G401 (cell line): ENCODE data around the gene FLOT2. TPM values are rescaled to one million over a fixed set of nuclear protein-coding genes. Genes with fewer than 3 reads are reported as not detected.
"Not testable (repeated sequence)": the region's sequence is repeated elsewhere in the genome, so short reads cannot be mapped to it uniquely, and the experiment has no call there.

Source experiments
- DNase-seq: peaks from one replicate; pipeline ENCODE4 v3.0.0-alpha.2; 2015; ENCODE audit warnings: low spot score
- in situ Hi-C: cut with HindIII; loops from 2 replicates; pipeline ENCODE4 v1.10.0; 2016; ENCODE audit warnings: low sequenced_read_pairs, mixed read lengths
- total RNA-seq: library from RNA; depleted of rRNA; stranded (reverse); fragments of >200 nt; shearing (Covaris generic); gene quantifications from 2 replicates; pipeline ENCODE4 v1.2.3, GENCODE V29; 2014; rRNA removed

FLOT2 gene
- total RNA-seq, result 57.5 and 59.7 TPM in 2 replicates

- peak; percentile 69 for DNase-seq
- in situ Hi-C loops, result no loop called here
These were observed at the start of gene FLOT2 for GRCh38 chr17:28896884-28897768. Gene FLOT2 (minus strand): TSS chr17:28897733. CDS start chr17:28897574, 159 bp downstream.

- no peak for DNase-seq
- in situ Hi-C loops, result no loop called here
These were observed 48.7 kb upstream of the FLOT2 start for GRCh38 chr17:28946239-28946638.

GRCh38 chr17:28944862-28945741 is 47.6 kb upstream of the FLOT2 start:
- in situ Hi-C loops, result no loop called here
- DNase-seq, result peak; percentile 75

GRCh38 chr17:28944343-28944742 is 46.8 kb upstream of the FLOT2 start:
- no peak for DNase-seq
- in situ Hi-C loops, result no loop called here

GRCh38 chr17:28942925-28943324 is 45.4 kb upstream of the FLOT2 start:
- in situ Hi-C loops, result no loop called here

GRCh38 chr17:28941251-28941650 is 43.7 kb upstream of the FLOT2 start:
- in situ Hi-C loops, result no loop called here
- no peak for DNase-seq

More at GRCh38 chr17:28942925-28943324, 45.4 kb upstream of the FLOT2 start:
- DNase-seq, result no peak

GRCh38 chr17:28940675-28941074 is 43.1 kb upstream of the FLOT2 start:
- peak; percentile 26 for DNase-seq
- in situ Hi-C loops, result no loop called here

- in situ Hi-C loops, result no loop called here
- no peak for DNase-seq
These were observed 42.6 kb upstream of the FLOT2 start for GRCh38 chr17:28940142-28940541.

GRCh38 chr17:28938552-28938951 is 41.0 kb upstream of the FLOT2 start:
- no peak for DNase-seq
- in situ Hi-C loops, result no loop called here

GRCh38 chr17:28937044-28937729 is 39.7 kb upstream of the FLOT2 start:
- no peak for DNase-seq

GRCh38 chr17:28935744-28936460 is 38.4 kb upstream of the FLOT2 start:
- no peak for DNase-seq
- in situ Hi-C loops, result no loop called here

More at GRCh38 chr17:28937044-28937729, 39.7 kb upstream of the FLOT2 start:
- in situ Hi-C loops, result no loop called here

- DNase-seq, in situ Hi-C loops: not testable (repeated sequence)
These were observed 37.0 kb upstream of the FLOT2 start for GRCh38 chr17:28934508-28934907.

GRCh38 chr17:28929787-28930186 is 32.3 kb upstream of the FLOT2 start:
- no peak for DNase-seq
- in situ Hi-C loops, result no loop called here

- in situ Hi-C loops, result no loop called here
- DNase-seq, result no peak
These were observed 30.5 kb upstream of the FLOT2 start for GRCh38 chr17:28928061-28928460.

- DNase-seq, result no peak
- in situ Hi-C loops, result no loop called here
These were observed 29.3 kb upstream of the FLOT2 start for GRCh38 chr17:28926786-28927185.

GRCh38 chr17:28926366-28926765 is 28.8 kb upstream of the FLOT2 start:
- DNase-seq, result no peak
- in situ Hi-C loops, result no loop called here

GRCh38 chr17:28925912-28926365 is 28.4 kb upstream of the FLOT2 start:
- DNase-seq, result no peak
- in situ Hi-C loops, result no loop called here

- no peak for DNase-seq
- in situ Hi-C loops, result no loop called here
These were observed 22.7 kb upstream of the FLOT2 start for GRCh38 chr17:28920201-28920600.

GRCh38 chr17:28918295-28918694 is 20.8 kb upstream of the FLOT2 start:
- in situ Hi-C loops, result no loop called here

More at GRCh38 chr17:28918295-28918694, 20.8 kb upstream of the FLOT2 start:
- no peak for DNase-seq
